ENCODE measurements around the gene NANOS2.

- no peak for TF ChIP-seq CTCF (IDR thresholded peaks at IDR 0.05)
- no peak for TF ChIP-seq POLR2A (IDR thresholded peaks at IDR 0.05)
Measured at GRCh38 chr19:45939792-45940514, 25.4 kb upstream of the NANOS2 start.
